GM19193 (cell line): ENCODE results near the gene TSSK3.

Experiments used
- POLR2A ChIP-seq: IDR thresholded peaks from 4 replicates; pipeline ENCODE4 v1.6.1; 2011; ENCODE audit not compliant: insufficient read depth, insufficient read length; ENCODE audit errors: extremely low read depth

The TSSK3 gene

DNA sequence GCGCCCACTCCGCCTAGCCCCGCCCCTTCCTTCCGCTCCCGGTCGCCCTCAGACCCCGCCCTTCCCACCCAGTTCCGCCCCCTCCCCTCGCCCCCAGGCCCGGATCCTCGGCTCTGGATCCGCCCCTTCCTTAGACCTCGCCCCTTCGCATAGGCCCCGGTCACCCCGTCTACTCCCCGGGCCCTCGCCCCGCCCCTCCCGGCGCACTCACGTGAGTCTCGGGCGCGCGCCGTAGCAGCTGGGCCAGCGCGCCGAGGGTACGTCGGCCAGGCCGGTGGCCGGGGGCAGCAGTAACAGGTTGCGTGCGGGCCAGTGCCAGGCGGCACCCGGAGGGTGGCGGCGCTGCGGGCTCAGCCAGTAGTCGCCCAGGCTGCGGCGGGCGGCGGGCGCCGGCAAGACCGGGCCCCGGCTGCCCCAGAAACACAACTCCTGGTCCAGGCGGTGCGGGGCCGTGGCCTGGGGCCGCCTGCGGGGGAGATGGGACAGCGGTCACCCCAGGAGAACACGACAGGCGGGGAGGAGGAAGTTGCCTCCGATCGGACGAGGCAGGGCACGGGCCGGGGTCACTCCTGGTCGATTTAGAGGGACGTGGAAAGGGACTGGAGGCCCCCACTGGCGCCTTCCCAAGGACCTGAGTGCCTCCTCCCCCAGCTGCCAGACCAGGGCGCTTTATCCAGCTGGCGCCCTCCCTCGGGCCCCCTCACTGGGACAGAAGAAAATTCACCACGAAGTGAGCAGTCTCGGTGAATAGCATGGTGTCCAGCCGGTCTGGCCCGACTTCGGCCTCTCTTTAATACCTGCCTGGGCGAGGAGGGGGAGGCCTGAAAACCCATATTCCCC lies 10.7 kb upstream of the TSSK3 start:
- TF ChIP-seq POLR2A: peak; percentile 80

DNA sequence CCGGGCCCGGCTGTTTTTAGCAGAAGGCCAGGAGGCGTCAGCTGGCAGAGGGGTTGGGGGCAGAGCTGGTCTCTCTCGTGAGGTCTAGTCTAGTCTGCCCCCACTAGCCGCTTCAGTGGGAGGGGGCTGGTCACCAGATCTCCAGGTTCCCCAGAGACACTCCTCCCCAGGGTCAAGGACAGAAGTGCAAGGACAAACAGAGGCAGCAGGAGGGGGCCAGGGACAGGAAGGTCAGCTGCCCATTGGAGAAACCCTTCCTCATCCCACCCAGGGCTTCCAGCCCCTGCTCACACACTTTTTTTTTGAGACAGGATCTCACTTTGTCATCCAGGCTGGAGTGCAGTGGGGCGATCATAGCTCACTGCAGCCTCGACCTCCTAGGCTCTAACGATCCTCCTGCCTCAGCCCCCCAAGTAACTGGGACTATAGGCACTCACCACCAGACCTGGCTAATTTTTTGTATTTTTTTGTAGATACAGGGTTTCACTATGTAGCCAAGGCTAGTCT lies 10.0 kb upstream of the TSSK3 start:
- TF ChIP-seq POLR2A: no peak

DNA sequence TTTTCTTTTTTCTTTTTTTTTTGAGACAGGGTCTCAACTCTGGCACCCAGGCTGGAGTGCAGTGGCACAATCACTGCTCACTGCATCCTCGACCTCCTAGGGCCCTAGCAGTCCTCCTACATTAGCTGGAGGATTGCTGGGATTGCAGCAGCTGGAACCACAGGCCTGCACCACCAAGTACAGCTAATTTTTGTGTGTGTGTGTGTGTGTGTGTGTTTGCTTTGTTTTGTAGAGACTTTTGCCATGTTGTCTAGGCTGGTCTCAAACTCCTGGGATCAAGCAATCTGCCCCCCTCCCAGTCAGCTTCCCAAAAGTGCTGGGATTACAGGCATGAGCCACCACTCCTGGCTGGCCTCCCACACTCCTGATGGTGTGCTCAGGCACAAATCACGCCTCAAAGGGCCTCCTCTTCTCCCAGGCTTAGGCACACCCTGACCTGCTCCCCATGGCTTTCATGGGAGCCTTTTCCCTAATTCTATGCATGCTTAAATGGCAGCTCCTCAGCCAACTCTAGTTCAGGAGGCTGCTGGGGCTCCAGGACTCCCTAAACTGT lies 9.4 kb upstream of the TSSK3 start:
- no peak for TF ChIP-seq POLR2A

DNA sequence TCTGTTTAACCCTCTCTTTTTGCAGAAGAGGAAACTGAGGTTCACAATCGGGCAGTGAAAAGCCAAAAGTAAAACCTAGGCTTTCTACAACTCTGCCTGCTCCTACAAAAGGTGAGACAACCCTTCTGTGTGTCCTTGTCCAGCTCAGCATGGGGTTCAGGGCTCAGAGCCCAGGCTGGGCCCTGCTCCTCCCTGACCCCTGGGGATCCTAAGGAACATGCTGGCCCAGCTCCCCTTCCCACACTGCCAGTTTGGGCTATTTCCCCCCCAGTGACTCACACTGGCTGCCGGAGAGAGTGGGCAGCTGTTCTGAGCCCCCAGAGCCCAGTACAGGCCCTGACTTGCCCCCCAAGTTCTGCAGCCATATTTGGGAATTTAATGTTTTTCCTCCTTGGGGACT lies 8.9 kb upstream of the TSSK3 start:
- no peak for TF ChIP-seq POLR2A

DNA sequence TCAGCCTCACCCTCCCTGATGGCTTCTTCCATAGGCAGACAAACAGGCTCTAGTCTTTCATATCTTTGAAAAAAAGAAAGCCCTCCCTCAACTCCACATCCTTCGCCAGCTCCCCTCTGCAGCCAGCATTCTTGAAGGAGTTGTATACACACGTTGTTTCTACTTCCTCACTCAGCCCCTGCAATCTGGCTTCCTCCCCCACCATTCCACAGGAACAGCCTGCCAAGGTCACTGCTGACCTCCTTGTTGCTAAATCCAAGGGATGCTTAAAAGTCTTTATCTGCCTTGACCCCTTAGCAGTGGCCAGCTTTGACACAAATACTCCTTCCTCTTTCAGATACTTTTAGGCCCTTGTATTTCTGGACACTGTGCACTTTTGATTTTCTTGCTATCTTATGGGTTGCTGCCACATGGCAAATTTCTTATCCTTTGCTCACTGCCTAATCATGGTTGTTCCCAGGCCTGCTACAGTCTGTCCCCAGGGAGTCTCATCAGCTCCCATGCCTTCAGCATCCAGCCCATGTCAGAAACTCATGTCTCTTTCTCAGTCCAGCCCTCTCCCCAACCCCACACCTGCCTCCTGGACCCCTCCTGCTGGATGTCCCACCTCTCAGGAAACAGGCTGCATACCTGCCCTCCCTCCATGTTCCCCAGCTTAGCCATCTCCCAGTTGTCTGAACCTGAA lies 8.3 kb upstream of the TSSK3 start:
- no peak for TF ChIP-seq POLR2A

DNA sequence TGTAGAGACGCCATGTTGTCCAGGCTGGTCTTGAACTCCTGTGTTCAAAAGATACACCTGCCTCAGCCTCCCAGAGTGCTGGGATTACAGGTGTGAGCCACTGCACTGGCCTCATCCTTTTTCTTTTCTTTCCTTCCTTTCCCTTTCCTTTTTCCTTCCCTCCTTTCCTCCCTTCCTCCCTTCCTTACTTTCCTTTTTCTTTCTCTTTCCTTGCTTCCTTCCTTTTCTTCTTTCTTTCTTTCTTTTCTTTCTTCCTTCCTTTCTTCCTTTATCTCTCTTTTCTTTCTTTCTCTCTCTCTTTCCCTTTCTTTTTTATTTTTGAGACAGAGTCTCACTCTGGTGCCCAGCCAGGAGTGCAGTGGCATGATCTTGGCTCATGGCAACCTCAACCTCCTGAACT lies 5.9 kb upstream of the TSSK3 start:
- TF ChIP-seq POLR2A: no peak

DNA sequence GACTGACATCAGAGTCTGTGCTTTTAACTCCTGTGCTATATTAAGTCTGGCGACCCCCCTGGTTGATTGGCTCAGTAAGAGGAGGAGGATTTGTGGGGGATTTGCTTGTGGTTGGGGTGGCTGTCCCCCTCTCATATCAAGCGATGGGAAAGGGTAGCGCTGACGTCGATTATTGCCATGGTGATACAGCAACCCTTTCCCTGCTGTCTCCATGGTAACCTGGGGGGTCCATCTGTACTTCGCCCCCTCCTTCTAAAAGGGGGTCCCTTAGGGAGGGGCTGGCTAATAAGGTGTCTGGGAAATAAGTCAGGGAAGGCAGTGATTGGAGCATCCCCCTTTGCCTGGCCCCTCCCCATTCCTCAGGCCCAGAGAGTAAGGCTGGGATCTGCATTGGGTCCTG lies 4.7 kb upstream of the TSSK3 start:
- TF ChIP-seq POLR2A: no peak

DNA sequence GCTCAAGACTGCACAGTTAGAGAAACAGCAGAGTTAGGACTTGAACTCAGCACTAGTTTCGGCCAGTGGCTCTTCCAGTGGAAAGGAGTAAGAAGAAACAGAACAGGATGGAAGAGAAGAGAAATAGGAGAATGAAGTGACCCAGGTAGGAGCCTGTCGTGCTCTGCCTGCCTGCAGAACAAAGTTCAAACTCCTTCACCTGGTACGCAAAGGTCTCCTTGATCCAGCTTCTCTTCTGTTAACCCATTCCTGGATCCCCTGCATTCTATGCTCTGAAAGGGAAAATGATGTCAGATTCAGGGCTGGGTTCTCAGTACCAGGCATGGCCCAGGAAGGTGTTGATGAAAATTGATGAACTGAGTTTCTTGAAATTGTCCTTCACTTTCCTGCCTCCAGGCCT lies 3.9 kb upstream of the TSSK3 start:
- TF ChIP-seq POLR2A: no peak

DNA sequence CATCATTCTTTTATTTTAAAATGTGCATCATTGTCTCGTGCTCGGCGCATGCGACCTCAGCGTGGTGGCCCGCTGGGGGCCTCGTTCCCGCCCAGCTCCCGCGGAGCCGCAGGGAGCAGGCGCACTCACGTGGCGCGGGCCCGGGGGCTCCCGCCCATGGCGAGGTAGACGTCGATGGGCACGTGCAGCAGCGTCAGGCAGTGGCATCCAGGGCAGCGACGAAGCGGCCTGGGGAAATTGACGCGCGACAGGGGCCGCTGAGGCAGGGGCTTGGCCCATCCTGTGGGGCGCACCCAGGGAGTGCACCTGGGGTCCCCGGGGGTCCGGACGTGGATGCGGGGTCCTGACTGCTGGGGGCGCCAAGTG lies 1.0 kb upstream of the TSSK3 start:
- no peak for TF ChIP-seq POLR2A

DNA sequence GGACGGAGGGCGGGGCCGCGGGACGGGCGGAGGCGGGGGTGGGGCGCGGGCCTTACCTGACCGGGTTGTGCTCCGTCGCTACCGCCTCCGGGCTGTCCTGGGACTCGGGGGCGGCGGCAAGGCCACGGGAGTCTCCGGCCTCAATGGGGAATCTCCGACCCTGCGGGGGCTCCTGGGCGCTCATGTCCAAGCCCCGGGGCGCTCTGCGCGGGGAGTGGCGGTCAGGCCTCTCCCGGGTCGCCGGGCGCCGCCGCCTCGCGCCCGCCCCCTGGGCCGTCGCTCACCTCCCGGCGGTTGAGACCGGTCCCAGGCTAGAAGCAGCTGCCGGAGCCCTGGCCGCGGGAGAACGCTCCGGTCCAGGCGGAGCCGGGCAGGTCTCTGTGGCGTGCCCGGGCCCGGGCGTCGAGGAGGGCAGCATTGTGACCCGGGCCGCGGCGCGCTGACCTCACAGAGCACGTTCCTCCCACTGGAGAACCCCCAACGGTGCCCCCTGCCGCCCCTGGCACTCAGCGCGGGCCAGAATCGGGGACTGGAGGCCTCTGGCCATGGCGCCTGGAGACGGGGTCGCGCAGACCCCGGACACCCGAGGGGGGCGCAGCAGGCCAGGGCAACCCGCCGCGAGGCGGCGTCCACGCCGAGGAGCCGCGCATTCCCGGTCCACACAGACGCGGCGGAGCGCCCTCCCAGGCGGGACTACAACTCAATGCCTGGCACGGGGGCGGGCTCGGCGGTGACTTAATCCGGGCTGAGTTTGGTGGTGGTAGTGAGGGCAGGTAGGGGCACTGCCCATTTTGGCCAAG lies 465 bp upstream of the TSSK3 start:
- no peak for TF ChIP-seq POLR2A

DNA sequence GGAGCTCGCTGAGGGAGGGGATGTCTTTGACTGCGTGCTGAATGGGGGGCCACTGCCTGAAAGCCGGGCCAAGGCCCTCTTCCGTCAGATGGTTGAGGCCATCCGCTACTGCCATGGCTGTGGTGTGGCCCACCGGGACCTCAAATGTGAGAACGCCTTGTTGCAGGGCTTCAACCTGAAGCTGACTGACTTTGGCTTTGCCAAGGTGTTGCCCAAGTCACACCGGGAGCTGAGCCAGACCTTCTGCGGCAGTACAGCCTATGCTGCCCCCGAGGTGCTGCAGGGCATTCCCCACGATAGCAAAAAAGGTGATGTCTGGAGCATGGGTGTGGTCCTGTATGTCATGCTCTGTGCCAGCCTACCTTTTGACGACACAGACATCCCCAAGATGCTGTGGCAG lies 1.4 kb downstream of the TSSK3 start:
- TF ChIP-seq POLR2A: no peak

DNA sequence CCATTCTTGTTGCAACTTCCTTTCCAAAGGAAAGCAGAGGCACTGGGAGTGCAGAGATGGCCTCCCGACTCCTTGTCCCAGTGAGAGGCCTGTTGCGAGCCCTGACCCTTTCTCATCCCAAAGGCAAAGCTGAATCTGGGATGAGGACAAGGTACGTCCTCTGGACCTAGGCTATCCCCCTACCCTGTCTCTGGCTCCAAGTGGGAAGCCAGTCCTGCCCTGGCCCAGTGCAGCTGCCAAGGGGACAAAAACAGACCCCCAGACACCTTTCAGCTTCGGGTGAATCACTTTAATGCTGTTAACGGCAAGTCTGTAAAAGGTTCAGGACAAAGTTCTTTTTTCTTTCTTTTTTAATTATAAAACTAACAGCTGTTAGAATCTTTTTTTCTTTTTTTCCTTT lies 2.5 kb downstream of the TSSK3 start:
- no peak for TF ChIP-seq POLR2A

DNA sequence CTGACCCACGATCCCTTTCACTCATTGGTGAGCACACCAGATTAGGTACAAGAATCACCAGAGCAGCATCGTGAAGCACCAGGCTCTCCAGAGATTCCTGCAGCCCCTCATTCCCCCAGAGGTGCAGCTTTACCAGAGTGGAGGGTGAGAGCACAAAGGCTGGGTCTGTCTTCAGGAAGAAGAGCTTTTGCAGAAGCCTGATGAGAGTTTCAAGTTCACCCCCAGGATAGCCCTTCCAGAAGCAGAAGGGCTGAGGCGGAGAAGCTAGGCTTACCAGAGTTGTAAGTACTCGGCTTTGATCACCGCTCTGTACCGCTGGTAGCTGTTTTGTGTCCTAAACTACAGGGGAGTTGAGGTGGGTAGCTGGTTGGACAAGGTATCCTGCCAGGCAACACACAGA lies 3.1 kb downstream of the TSSK3 start:
- TF ChIP-seq POLR2A: no peak

DNA sequence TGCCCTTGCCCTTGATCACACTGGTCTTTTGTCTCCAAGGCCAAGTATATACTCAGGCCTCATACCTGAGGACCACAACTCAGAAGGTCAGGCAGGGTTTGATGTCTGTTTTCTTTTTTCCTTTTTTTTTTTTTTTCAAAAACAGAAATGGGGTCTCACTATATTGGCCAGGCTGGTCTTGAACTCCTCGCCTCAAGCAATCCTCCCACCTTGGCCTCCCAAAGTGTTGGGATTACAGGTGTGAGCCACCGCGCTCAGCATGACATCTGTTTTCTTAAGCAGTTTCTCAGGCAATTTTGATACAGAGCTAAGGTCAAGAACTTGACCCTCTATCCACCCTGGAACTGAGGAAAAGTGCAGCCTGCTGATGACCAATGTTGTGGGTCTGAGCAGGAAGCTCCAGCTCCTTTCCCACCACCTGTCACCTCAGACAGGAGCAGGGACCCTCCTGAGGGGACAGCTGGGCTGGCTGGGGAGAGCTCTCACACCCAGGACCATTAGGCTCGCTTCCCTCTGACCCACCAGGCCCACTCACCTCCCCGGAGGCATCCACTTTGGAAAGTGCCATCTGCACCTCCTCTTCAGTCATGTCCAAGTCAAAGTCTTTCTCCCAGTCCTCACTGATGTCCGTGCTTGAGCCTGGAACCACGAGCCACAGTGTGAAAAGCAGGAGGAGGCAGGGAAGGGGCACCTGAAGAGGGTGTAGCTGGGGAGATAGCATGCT lies 5.7 kb downstream of the TSSK3 start:
- no peak for TF ChIP-seq POLR2A
